GM18499 (cell line): ENCODE measurements around the gene JUP.

Experiments used
- ATAC-seq: cut with Tn5 transposase; IDR thresholded peaks from one replicate; pipeline ENCODE4 v1.9.1; 2021; ENCODE audit warnings: moderate number of reproducible peaks; ENCODE audit not compliant: insufficient read depth, unreplicated experiment

Gene JUP

DNA sequence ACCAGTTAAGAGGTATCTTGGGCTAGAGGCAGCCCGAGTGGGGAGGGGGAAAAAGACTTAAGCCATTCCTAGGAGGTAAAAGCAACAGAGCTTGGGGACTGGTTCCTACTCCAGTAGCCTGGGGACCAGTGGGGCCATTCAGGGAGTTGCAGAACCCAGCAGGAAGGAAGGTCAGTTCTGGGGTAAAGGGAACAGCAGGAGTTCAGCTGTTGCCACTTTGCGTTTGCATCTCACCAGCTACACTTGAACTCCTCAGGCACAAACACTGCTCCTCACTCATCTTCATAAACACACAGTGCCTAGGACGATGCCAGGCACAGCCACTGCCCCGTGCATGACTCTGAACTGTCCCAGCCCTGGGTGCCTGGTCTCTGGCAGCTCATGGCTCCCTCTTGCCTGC, 56.0 kb downstream of the JUP start:
- no peak for ATAC-seq

DNA sequence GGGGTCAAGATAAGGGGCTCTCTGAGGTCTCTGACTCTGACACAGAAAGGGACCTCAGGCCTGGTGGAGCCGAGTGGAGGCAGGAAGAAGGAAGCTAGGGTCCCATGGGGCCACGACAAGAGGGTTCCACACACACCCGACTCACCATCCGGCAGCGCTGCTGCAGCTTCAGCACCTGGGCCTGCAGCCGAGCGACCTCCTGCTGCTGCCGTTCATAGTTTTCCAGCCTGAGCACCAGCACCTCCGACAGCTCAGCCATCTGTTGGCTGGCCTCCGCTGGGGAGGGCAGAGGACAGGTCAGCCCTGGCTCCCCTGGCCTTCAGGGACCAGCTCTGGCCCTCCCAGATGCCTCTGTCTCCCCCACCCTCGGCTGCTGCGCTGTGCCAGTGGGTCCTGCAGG, 58.5 kb downstream of the JUP start:
- no peak for ATAC-seq

DNA sequence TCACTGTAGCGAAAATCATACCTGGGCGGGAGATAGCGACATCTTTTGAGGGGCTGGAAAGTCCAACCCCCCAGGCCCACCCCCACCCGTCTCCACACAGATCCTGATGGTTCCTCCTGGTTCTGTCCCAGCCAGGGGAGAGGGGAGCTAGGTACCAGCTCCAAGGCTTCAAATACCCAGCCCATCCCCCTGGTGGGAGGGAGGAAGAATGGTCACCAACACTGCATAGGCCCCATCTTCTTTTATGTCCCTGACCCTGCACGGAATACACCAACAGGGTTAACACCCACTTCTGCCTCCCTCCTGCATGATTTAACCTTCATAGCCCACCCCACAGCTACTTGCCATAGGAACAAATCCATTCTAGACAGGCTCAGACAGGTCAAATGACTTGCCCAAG, 61.4 kb downstream of the JUP start:
- ATAC-seq = no peak

DNA sequence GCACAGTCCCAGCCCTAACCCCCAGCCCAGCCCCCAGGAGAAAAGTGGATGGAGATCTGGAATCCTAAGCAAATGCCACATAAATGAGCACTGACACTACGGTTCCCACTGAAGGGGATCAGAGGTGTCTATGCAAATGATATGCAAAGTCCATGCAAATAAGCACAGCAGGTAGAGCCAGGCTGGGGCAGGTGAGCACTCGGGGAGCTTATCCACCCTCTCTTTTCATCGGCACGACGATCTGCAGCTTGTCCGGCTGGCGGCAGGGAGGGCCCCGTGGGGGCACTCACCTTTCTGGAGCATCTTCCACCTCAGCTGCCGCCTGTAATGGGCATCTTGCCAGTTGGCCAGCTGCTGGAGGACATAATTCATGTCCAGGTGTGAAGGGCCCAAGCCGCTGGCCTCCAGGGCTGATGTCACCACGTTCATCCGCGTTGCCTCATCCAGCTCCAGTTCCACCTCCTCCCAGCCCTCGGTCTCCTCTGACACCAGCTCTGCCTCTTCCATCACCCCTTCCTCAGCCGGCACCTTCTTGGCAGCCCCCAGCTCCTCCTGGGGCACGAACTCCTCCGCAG, 61.9 kb downstream of the JUP start:
- no peak for ATAC-seq

DNA sequence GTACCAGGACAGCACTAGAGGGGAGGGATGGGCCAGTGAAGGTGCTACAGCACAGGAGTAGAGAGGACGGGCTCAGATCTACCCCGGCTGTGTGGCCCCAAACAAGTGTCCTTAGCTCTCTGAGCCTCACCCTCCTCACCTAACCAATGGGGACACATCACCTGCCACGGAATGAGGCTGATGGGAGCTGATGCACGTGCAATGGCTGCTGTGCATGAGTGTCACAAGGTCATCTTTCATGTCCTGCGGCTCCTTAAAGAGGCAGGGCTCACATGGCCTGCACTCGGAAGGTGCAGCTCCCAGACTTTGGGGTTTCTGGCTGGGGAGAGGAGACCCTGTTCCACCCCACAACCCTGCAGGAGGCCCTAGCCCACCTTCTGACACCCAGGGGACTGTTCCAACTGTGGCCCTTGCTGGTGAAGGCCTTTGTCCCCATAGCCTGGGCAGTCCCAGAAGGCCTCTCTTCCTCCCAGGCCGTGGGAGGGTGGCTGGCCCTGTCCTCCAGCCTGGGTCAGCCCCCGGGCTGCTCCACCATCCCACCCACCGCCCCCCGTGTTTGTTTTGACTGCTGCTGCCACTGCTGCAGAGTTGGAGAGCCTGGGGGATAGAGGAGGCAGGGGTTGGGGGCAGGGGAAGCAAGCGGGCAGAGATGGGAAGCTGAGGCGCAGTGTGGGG, 62.6 kb downstream of the JUP start:
- no peak for ATAC-seq

DNA sequence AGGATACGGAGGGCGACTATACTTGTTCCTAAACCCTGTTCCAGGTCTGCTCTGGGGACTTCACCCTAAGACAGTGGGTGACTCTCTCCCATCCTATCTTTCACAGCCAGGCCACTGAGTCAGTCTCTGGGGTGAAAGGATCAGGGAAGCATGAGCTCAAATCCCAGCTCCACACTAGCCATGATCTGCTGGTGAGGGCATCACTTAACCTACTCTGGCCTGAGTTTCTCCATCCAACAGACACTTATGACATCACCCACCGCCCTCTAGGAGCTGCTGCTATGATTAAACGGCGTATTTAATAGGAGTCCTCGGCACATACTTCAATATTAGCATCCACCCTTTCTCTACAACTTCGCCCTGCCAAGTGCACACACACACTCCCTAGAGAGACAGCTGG, 64.3 kb downstream of the JUP start:
- ATAC-seq = no peak

DNA sequence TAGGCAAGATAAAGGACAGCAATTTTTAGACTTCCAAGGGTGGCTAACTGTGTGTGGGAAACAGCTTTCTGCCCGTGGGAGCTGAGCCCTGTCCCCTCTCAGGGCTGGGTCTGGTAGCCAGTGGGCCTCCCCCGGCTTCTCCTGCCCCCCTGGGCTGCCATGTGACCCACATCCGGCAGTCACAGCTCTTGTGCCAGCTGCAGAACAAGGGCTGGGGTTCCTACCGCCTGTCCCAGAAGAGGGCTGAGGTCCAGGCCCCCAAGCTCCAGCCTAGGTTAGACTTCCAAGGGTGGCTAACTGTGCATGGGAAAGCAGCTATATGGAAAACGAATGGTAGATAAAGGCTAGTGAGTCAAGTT, 68.2 kb downstream of the JUP start:
- ATAC-seq = no peak

DNA sequence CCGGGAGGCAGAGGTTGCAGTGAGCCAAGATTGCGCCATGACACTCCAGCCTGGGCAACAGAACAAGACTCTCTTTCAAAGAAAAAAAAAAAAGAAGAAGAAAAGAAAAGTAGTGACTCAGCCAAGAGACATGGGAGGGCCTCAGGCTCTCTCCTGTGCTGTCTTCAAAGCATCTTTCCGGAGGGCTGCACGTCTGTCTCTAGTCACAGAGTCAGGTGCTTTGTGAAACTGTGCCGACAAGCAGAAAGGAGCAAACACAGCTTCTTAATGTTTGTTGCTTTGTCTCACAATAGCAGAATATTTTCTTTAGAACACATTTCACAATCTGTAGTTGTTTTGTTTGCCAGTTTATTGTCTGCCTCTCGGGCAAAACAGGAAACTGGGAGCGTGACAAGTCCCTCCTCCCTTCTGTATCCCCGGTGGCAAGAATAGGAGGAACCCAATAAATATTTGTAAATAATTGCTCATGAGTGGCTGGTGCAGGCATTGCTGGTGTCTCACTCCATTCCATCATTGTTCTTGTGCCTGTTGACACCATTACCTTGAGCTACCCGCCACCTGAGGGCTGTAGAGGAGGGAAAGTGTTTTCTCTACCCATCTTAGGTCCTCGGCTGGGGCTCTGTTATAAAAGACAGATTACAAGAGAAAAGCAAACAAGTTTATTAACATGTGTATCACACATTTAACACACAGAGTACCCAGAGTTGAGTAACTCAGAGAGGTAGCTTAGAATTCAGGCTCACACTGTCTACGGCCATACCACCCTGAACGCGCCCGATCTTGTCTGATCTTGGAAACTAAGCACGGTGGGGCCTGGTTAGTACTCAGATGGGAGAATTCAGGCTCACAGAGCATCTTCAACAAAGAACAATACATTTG, 68.9 kb downstream of the JUP start:
- ATAC-seq = no peak

DNA sequence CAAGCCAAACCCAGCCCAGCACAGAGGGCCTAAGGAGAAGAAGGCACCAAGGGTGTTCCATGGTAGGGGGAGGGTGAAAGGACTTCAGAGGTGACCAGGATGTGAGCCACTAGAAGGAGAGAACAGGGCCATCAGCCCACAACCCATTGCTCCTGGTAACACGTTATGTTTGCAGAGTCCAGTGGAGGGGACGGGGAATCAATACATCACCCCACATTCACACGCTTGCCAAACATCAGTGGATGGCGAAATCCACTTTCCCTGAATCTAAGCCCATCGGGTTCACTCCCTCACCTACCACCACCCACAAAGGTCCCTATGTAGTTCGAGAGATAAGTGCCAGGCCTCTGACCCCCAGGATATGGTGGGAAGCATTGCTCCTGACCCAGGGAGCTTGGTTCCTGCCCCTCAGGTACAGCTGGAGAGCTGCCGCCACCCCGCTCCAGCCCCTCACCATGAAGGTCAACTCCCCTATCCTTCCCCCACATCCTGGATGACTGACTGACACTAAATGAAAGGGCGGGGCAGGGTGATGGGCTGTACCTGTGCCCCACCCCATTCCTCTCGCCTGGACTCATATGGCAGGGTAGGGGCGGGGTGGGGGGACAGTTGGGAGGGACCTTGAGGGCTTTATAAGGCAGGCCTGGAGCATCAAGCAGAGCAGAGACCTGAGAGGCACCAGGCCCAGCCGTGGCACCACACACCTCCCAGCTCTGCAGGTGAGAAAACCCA, 74.7 kb downstream of the JUP start, which contains the start of gene GAST:
Gene GAST (plus strand): TSS at position 663 of the 732 bp plus-strand sequence. CDS start 3,106 bp downstream, outside the sequence.
- no peak for ATAC-seq

DNA sequence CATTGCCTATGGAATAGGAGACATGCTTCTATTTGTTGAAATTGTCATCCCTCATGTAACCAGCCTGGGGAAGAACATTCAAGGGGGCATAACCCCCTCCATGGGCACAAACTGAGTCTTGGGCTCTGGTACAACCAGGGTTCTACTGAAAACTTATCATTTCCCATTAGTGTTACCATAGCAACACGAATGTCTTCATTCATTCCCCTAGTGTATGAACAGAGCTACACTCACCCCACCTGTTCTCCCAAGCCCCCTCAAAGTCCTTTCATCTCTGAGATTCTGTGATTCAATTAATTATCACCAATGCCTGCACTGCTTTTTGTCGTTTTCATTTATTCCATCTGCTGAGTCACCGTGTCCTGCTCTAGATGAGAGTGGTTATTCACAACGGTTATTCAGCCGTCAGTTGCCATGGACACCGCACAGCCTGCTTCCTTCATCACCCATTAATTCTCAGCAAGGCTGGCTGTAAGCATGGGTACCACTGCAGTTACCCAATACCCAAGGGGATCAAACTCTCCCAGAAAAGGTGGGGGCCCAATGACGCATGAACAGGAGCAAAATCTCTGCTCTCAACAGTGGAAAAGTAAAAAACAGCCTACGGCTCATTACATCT, 75.9 kb downstream of the JUP start:
- no peak for ATAC-seq

DNA sequence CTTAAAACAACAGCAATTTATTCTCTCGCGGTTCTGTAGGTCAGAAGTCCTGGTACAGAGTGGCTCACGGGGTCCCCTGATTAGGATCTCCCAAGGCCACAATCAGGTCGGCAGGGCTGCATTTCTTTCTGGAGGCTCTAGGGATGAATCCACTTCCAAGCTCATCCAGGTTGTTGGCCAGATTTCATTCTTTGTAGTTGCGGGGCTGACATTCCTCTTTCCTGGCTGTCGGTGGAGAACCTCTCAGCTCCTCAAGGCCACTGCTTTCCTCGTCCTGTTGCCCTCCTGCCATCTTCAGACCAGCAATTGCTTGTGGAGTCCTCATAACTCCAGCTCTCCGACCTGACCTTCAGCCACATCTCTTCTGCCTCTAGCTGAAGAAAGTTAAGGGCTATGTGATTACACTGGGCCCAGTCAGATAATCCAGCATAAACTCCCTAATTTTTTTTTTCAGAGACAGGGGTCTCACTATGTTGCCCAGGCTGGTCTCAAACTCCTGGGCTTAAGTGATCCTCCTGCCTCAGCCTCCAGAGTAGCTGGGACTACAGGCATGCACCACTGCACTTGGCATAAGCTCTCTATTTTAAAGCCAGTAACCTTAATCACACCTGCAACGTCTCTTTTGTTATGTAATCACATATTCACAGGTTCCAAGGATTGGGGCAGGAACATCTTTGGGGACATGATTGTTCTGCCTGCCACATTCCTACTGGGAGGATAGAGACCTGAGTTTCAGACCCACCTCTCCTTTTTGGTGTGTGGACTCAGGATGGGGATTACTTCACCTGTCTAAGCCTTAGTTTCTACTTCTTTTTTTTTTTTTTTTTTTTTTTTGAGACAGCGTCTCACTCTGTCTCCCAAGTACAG, 78.5 kb downstream of the JUP start:
- ATAC-seq = no peak

DNA sequence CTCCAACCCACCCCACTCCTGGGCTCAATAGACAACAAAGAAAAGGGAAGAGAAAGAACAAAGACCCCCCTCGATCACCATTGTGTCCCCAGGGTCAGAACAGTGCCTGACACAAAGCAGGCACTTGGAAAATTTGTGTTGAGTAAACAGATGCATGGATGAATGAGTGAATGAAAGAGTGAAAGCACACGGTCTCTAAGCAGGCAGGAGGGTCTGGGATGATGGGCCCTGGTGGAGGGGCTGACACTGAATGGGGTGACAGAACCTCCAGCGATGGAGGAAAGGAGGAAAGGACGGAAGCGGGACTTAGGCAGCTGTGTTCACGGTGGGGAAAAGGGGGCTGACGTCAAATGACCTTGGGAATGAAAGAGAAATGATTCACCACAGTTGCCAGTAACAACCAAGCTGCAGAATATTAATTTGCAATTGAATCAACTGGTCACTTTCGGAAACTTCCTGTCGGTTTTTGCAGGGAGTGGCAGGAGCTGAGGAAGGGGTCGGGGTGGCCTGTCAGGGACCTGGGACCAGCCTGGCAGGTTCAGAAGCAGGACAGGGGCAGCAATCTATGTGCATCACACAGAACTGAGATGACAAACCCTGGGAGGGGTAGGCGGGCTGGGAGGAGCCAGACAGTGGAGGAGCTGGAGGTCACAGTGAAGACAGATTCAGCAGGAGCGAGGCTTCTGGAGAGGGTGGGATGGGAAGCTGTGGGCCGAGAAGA, 81.1 kb downstream of the JUP start:
- no peak for ATAC-seq
